K562 (cell line): Measurements from ENCODE around the gene SERPINE1. TPM values are rescaled to one million over a fixed set of nuclear protein-coding genes. Genes with fewer than 3 reads are reported as not detected.

Source experiments
- ATAC-seq: fragments of 200-7000 bp; cut with Tn5 transposase; 3 replicates; pipeline ENCODE4 v1.9.1; 2020; ENCODE audit warnings: moderate library complexity
- BruUV-seq: library from RNA; stranded (reverse); fragments of 400-500 nt; replicated peaks from 2 replicates; lab custom pipeline; 2021; lab: Mats Ljungman, UMichigan
- CTCF ChIA-PET: fragments of 300-600 bp; formaldehyde crosslinking; extraction: SDS; loops from one replicate; lab custom pipeline; 2021; ENCODE audit warnings: low intra/inter-chr PET ratio; lab: Yijun Ruan, JAX
- POLR2A ChIA-PET: fragments of 300-600, 350-650 bp; sonication (Branson Sonifier 250); formaldehyde crosslinking; extraction: SDS; loops from one replicate; lab custom pipeline; 2021; ENCODE audit warnings: antibody characterized with exemption, inconsistent platforms; lab: Yijun Ruan, JAX
- DNase-seq, 4 experiments: peaks; one replicate each; pipeline versions ENCODE4 v3.0.0 to v3.0.0-alpha.2; 2011 to 2018; ENCODE audit warnings: low spot score in 3 of 4, mixed read lengths in 3 of 4; ENCODE audit errors: extremely low read depth in 1 of 4
- FAIRE-seq: peaks from 2 replicates; lab custom pipeline; 2011; peaks lifted over from hg19 to GRCh38; lab: Jason Lieb, UNC
- H2AFZ ChIP-seq: 2 replicates; pipeline ENCODE4 v1.6.0; 2011; ENCODE audit warnings: low read depth, low read length, control low read depth, inconsistent platforms
- H3K27ac ChIP-seq: fragments of 200-600 bp; 3 replicates; pipeline ENCODE4 v1.8.0; 2011; ENCODE audit warnings: low read depth, mild to moderate bottlenecking, control low read depth, inconsistent platforms, low read length, moderate library complexity, mixed read lengths; ENCODE audit errors: extremely low read depth
- H3K27me3 ChIP-seq, 2 experiments: fragments of 300-600 bp in 1 of 2; 2 replicates in 1 of 2; 3 replicates in 1 of 2; pipeline versions ENCODE4 v1.6.0 to v1.8.0; 2011; ENCODE audit warnings: inconsistent platforms in 2 of 2, low read length in 2 of 2, mild to moderate bottlenecking in 1 of 2, mixed read lengths in 1 of 2, moderate library complexity in 1 of 2; ENCODE audit not compliant: control insufficient read depth in 2 of 2, insufficient read depth in 2 of 2
- H3K36me3 ChIP-seq: fragments of 300-600 bp; 3 replicates; pipeline ENCODE4 v1.8.0; 2011; ENCODE audit warnings: mild to moderate bottlenecking, low read length, inconsistent platforms; ENCODE audit not compliant: control insufficient read depth, insufficient read depth
- H3K4me1 ChIP-seq, 2 experiments: fragments of 200-600 bp in 1 of 2; replicated peaks in 1 of 2; 2 replicates in 1 of 2; 3 replicates in 1 of 2; pipeline versions ENCODE4 v1.5.1 to v1.8.0; 2011; ENCODE audit warnings: inconsistent platforms in 2 of 2, low read length in 2 of 2, mild to moderate bottlenecking in 1 of 2, mixed read lengths in 1 of 2, moderate library complexity in 1 of 2; ENCODE audit not compliant: control insufficient read depth in 2 of 2, insufficient read depth in 2 of 2
- H3K4me2 ChIP-seq: 2 replicates; pipeline ENCODE4 v1.6.1; 2011; ENCODE audit warnings: low read length, control low read depth, inconsistent platforms, mixed read lengths; ENCODE audit not compliant: insufficient read depth
- H3K4me3 ChIP-seq: fragments of 200-600 bp; sonication (generic), shearing (Covaris generic); 2 replicates; pipeline ENCODE4 v1.5.1; 2016; ENCODE audit warnings: control low read depth, inconsistent platforms
- H3K79me2 ChIP-seq: fragments of 200-600 bp; 3 replicates; pipeline ENCODE4 v1.8.0; 2011; ENCODE audit warnings: low read length, inconsistent platforms; ENCODE audit not compliant: control insufficient read depth, insufficient read depth
- H3K9ac ChIP-seq, 2 experiments: 2 replicates each; pipeline versions ENCODE4 v1.6.0 to v1.6.1; 2011; ENCODE audit warnings: low read depth in 2 of 2, low read length in 2 of 2, control low read depth in 1 of 2, inconsistent platforms in 1 of 2, mild to moderate bottlenecking in 1 of 2, mixed read lengths in 1 of 2; ENCODE audit not compliant: insufficient read depth in 1 of 2
- H3K9me1 ChIP-seq: one replicate; pipeline ENCODE4 v1.6.0; 2011; ENCODE audit warnings: inconsistent platforms, mild to moderate bottlenecking, low read length, moderate library complexity; ENCODE audit not compliant: control insufficient read depth, insufficient read depth
- H3K9me3 ChIP-seq: replicated peaks from 2 replicates; pipeline ENCODE4 v1.5.1; 2011; ENCODE audit warnings: low read depth, low read length, inconsistent platforms; ENCODE audit not compliant: control insufficient read depth, insufficient read depth
- H4K20me1 ChIP-seq: replicated peaks from 2 replicates; pipeline ENCODE4 v1.6.1; 2011; ENCODE audit warnings: low read length, inconsistent platforms, mixed read lengths; ENCODE audit not compliant: control insufficient read depth, insufficient read depth
- EGR1 ChIP-seq: fragments of 450-650 bp; conservative IDR thresholded peaks from 2 replicates; pipeline ENCODE4 v1.6.1; 2017; ENCODE audit warnings: mild to moderate bottlenecking
- FOXJ3 ChIP-seq: sonication (generic); formaldehyde crosslinking; IDR thresholded peaks from 2 replicates; pipeline ENCODE4 v1.4.0; 2020; ENCODE audit warnings: mild to moderate bottlenecking, missing genetic modification reagents
- NR3C1 ChIP-seq: sonication (generic); formaldehyde crosslinking; IDR thresholded peaks from 2 replicates; pipeline ENCODE4 v1.8.1; 2022; ENCODE audit warnings: missing genetic modification reagents
- PYGO2 ChIP-seq: fragments of 450-650 bp; IDR thresholded peaks from 2 replicates; pipeline ENCODE4 v1.6.1; 2016; ENCODE audit warnings: mild to moderate bottlenecking, missing genetic modification characterization, moderate library complexity, missing compliant biosample characterization
- SAFB ChIP-seq: fragments of 200-400 bp; formaldehyde crosslinking; IDR thresholded peaks from 2 replicates; pipeline ENCODE4 v1.6.1; 2017; ENCODE audit warnings: low read depth, low read length, borderline replicate concordance
- THAP12 ChIP-seq: fragments of 250-450 bp; sonication (Bioruptor Pico); IDR thresholded peaks from 2 replicates; pipeline ENCODE4 v1.9.0; 2021; ENCODE audit warnings: mild to moderate bottlenecking, inconsistent platforms
- ZBTB33 ChIP-seq: sonication (generic); formaldehyde crosslinking; IDR thresholded peaks from 2 replicates; pipeline ENCODE4 v1.8.1; 2023; ENCODE audit warnings: mild to moderate bottlenecking, missing genetic modification reagents
- WGBS: fragments of 100-300 bp; shearing (Covaris generic); methylation state at CpG from one replicate; pipeline ENCODE4 v1.1.6; 2016; ENCODE audit warnings: low coverage, mixed read lengths; ENCODE audit not compliant: insufficient coverage; ENCODE audit errors: missing lambda C conversion rate; 5-methylcytosine and 5-hydroxymethylcytosine counted together
- in situ Hi-C: fragments of 300-500 bp; cut with MboI; formaldehyde crosslinking; loops from 4 replicates; pipeline ENCODE4 v1.15.0; 2018; ENCODE audit warnings: inconsistent platforms, mixed read lengths
- intact Hi-C: fragments of 100-400 bp; cut with micrococcal nuclease; formaldehyde crosslinking; loops from 2 replicates; pipeline ENCODE4 v1.14.2; 2022
- polyA plus RNA-seq, 8 experiments: library from polyadenylated mRNA; depleted of rRNA in 4 of 8; stranded (reverse) in 5 of 8; unstranded in 3 of 8; fragments of >200 nt; fragmentation: Nextera tagmentation in 2 of 8; fragmentation: Illumina TruSeq in 1 of 8; extraction: Ambion mirVana in 2 of 8; extraction: Trizol in 1 of 8; gene quantifications; 2 replicates each; pipeline versions ENCODE4 v1.2.1 to v1.2.3, GENCODE V29; 2011 to 2014; ENCODE audit warnings: inconsistent platforms in 1 of 8, missing spikeins in 1 of 8
- total RNA-seq, 7 experiments: library from RNA; depleted of rRNA in 6 of 7; stranded (reverse); fragments of >200 nt in 6 of 7; fragmentation: Illumina TruSeq in 2 of 7; extraction: Trizol in 2 of 7; gene quantifications; 2 replicates each; pipeline versions ENCODE4 v1.2.1 to v1.2.3, GENCODE V29; 2011 to 2021; ENCODE audit warnings: low replicate concordance in 1 of 7

The SERPINE1 gene
- total and polyA plus RNA-seq, 9 of the 15 experiments (the other 6 are each of a cell fraction or from before 2014, with no cell fraction given), result 0.22 to 4.8 (median 0.91) TPM

GRCh38 chr7:101172005-101172853, 45.3 kb downstream of the SERPINE1 start:
- Histone ChIP-seq H3K9me1 (peaks cover 6% of the 10 kb centered on the region), H3K4me3 (no peak overlapping the region), H3K36me3 (no peaks in the 10 kb centered on the region), H3K4me2 (no peak overlapping the region), H4K20me1 (peaks cover 14% of the 10 kb centered on the region), H3K27me3 (peaks cover 30 to 37% of the 10 kb centered on the region in 2 experiments; a peak in 4 of 5 replicates), H3K9me3 (no peaks in the 10 kb centered on the region), H2AFZ (no peak overlapping the region), H3K79me2 (no peaks in the 10 kb centered on the region), H3K4me1 (peaks cover 21 to 48% of the 10 kb centered on the region in 2 experiments), H3K27ac (no peak overlapping the region), H3K9ac (no peak overlapping the region)
- CTCF ChIA-PET, result interaction anchor here (1.1 kb wide), 2 partner anchors 20 to 110 kb away, joined by 3 read pairs; no protein-coding TSS in a partner anchor
- 0 out of 2 replicates have a peak, but pooled peaks have one; percentile 33 for TF ChIP-seq NR3C1 (CRISPR knock-in tag)
- peak; percentile 69 for TF ChIP-seq ZBTB33 (CRISPR knock-in tag)
- TF ChIP-seq EGR1, result peak; percentile 35
- 0 out of 2 replicates have a peak, but pooled peaks have one; percentile 27 for TF ChIP-seq THAP12 (CRISPR knock-in tag)
- no peak for TF ChIP-seq FOXJ3
- 0 out of 2 replicates have a peak, but pooled peaks have one; percentile 13 for TF ChIP-seq SAFB
- TF ChIP-seq PYGO2 (tag), result no peak
- no peak for FAIRE-seq
- POLR2A ChIA-PET, result no interaction called here
- no peak for ATAC-seq
- peak in 1 of 4 experiments; percentile 20 for DNase-seq
- intact Hi-C loops, result no loop called here
- BruUV-seq, result no TSS peak
- in situ Hi-C loops, result no loop called here
- 44% methylated on average over 66 of the region's 79 CpGs for WGBS
